Measurements from ENCODE around the gene DDX39B. TPM values are rescaled to one million over a fixed set of nuclear protein-coding genes. Genes with fewer than 3 reads are reported as not detected.

Gene DDX39B
- total and polyA plus RNA-seq, 2 of the 8 experiments (the other 6 are each of a cell fraction or from before 2014, with no cell fraction given): 780 to 1,164 TPM

- Histone ChIP-seq H2AK5ac (ENCODE audit: low read depth, low read length) (no peak overlapping the region), H3K56ac (replicated peaks; ENCODE audit: insufficient read length, low read depth, low read length) (no peak overlapping the region), H4K8ac (ENCODE audit: extremely low read depth, insufficient read depth, low read length) (no peak overlapping the region), H3K23me2 (ENCODE audit: low read depth, low read length) (peaks cover 8% of the 10 kb centered on the region; the same call in 1 of the 2 replicates), H3K18ac (ENCODE audit: extremely low read depth, low read length) (no peak overlapping the region), H3K36me3 (ENCODE audit: control insufficient read depth in 2 of 4, insufficient read depth in 4 of 4, low read length in 3 of 4) (no peaks in the 10 kb centered on the region), H3K4me2 (ENCODE audit: insufficient read depth in 1 of 2, low read depth in 2 of 2, low read length in 2 of 2) (peak overlapping the region; percentile 69 to 83), H3K79me2 (ENCODE audit: control insufficient read depth in 1 of 2, insufficient read depth in 2 of 2, low read length in 2 of 2) (peaks cover 0 to 33% of the 10 kb centered on the region in 2 experiments; a peak in 2 of 4 replicates), H3K14ac (ENCODE audit: insufficient read length) (no peak overlapping the region), H2BK12ac (ENCODE audit: low read depth, low read length) (no peak overlapping the region), H3K23ac (ENCODE audit: insufficient read length) (no peak overlapping the region), H3K4me1 (replicated peaks in 1 of 4; ENCODE audit: control insufficient read depth in 3 of 4, insufficient read depth in 4 of 4, low read length in 3 of 4) (peaks cover 6 to 17% (median 9%) of the 10 kb centered on the region in 4 experiments), H2BK20ac (ENCODE audit: low read length) (no peak overlapping the region), H3K27ac (ENCODE audit: low read depth, low read length) (no peak overlapping the region), H4K91ac (replicated peaks; ENCODE audit: insufficient read length, low read length) (no peak overlapping the region), H2AFZ (ENCODE audit: low read length) (no peak overlapping the region), H2BK120ac (replicated peaks; ENCODE audit: low read depth, low read length) (no peak overlapping the region), H3K4ac (replicated peaks; ENCODE audit: insufficient read length, low read depth, low read length) (no peak overlapping the region), H2BK15ac (ENCODE audit: low read length) (no peak overlapping the region), H3K9me3 (ENCODE audit: insufficient read depth in 2 of 2, low read depth in 1 of 2, low read length in 1 of 2) (no peaks in the 10 kb centered on the region), H3K9ac (replicated peaks in 1 of 4; ENCODE audit: extremely low read depth in 1 of 4, low read depth in 3 of 4, low read length in 3 of 4) (peak overlapping the region in 2 of 4 experiments; percentile 8 to 39; a peak in 2 of 7 replicates), H3K4me3 (ENCODE audit: extremely low read depth in 1 of 4, insufficient read depth in 2 of 4, low read depth in 3 of 4, low read length in 4 of 4) (peak overlapping the region; percentile 49 to 75 (median 62)), H4K20me1 (replicated peaks in 1 of 2; ENCODE audit: control insufficient read depth in 1 of 2, insufficient read depth in 2 of 2, low read length in 2 of 2) (peaks cover 2 to 3% of the 10 kb centered on the region in 2 experiments), H3K27me3 (replicated peaks in 1 of 4; ENCODE audit: control insufficient read depth in 3 of 4, extremely low read depth in 1 of 4, insufficient read depth in 3 of 4, low read length in 3 of 4) (peaks cover 0 to 15% (median 9%) of the 10 kb centered on the region in 4 experiments; a peak in 6 of 7 replicates), H4K5ac (ENCODE audit: insufficient read length, low read depth, low read length) (no peak overlapping the region), H2BK5ac (ENCODE audit: low read depth, low read length) (no peak overlapping the region), H3K79me1 (ENCODE audit: low read depth, low read length) (no peaks in the 10 kb centered on the region)
- TF ChIP-seq NANOG (IDR thresholded peaks at IDR 0.05; ENCODE audit: insufficient read depth, low read depth, low read length, poor library complexity, severe bottlenecking): no peak
- TF ChIP-seq PHF8 (conservative IDR thresholded peaks at IDR 0.05; ENCODE audit: low read depth, low read length): 0 out of 2 replicates have a peak, but pooled peaks have one; percentile 3
- TF ChIP-seq RBBP5 (IDR thresholded peaks at IDR 0.05; ENCODE audit: borderline replicate concordance, low read depth, low read length): no peak
- DNase-seq (ENCODE audit: low read depth in 1 of 2, low spot score in 2 of 2) (peak in 1 of 2 experiments; percentile 72), FAIRE-seq (no peak)
- POLR2A ChIA-PET (ENCODE audit: partially characterized antibody): interaction anchor here (0.6 to 8.2 kb wide), 10 partner anchors 14 to 204 kb away, joined by 3 to 136 read pairs (median 4); partner anchors contain the start of genes ABHD16A, ATP6V1G2, BAG6 and DDX39B
- 4% methylated on average over 20 of the region's 21 CpGs; no CpG with 5 or more reads in 1 of the 2 experiments for WGBS, 2 experiments (ENCODE audit: extremely low coverage in 1 of 2, insufficient coverage in 1 of 2, insufficient read length in 1 of 2, insufficient replicate concordance in 2 of 2, low coverage in 1 of 2, low lambda C conversion rate in 2 of 2, missing lambda C conversion rate in 1 of 2)
- CTCF ChIA-PET (ENCODE audit: partially characterized antibody): interaction anchor here (0.6 to 1.8 kb wide), 2 partner anchors 98 to 117 kb away, joined by 4 to 5 read pairs; no protein-coding TSS in a partner anchor
Measured at GRCh38 chr6:31498748-31499147, 43.1 kb downstream of the DDX39B start.

All from H1 (cell line).